K562 (cell line): ENCODE data around the gene MRPL54. TPM values are rescaled to one million over a fixed set of nuclear protein-coding genes. Genes with fewer than 3 reads are reported as not detected.

Experiments used
- ATAC-seq: fragments of 200-7000 bp; cut with Tn5 transposase; 3 replicates; pipeline ENCODE4 v1.9.1; 2020; ENCODE audit warnings: moderate library complexity
- Bru-seq: library from RNA; stranded (reverse); fragments of 400-500 nt; gene quantifications from one replicate; lab custom pipeline; 2021; lab: Mats Ljungman, UMichigan
- BruChase-seq, 2 experiments: library from RNA; stranded (reverse); fragments of 400-500 nt; gene quantifications; one replicate each; lab custom pipeline; 2021; lab: Mats Ljungman, UMichigan
- BruUV-seq: library from RNA; stranded (reverse); fragments of 400-500 nt; replicated peaks from 2 replicates; lab custom pipeline; 2021; lab: Mats Ljungman, UMichigan
- CTCF ChIA-PET: fragments of 300-600 bp; formaldehyde crosslinking; extraction: SDS; loops from one replicate; lab custom pipeline; 2021; ENCODE audit warnings: low intra/inter-chr PET ratio; lab: Yijun Ruan, JAX
- POLR2A ChIA-PET: fragments of 300-600, 350-650 bp; sonication (Branson Sonifier 250); formaldehyde crosslinking; extraction: SDS; loops from one replicate; lab custom pipeline; 2021; ENCODE audit warnings: antibody characterized with exemption, inconsistent platforms; lab: Yijun Ruan, JAX
- DNase-seq, 4 experiments: peaks; one replicate each; pipeline versions ENCODE4 v3.0.0 to v3.0.0-alpha.2; 2011 to 2018; ENCODE audit warnings: low spot score in 3 of 4, mixed read lengths in 3 of 4; ENCODE audit errors: extremely low read depth in 1 of 4
- FAIRE-seq: peaks from 2 replicates; lab custom pipeline; 2011; peaks lifted over from hg19 to GRCh38; lab: Jason Lieb, UNC
- H2AFZ ChIP-seq: 2 replicates; pipeline ENCODE4 v1.6.0; 2011; ENCODE audit warnings: low read depth, low read length, control low read depth, inconsistent platforms
- H3K27ac ChIP-seq: fragments of 200-600 bp; 3 replicates; pipeline ENCODE4 v1.8.0; 2011; ENCODE audit warnings: low read depth, mild to moderate bottlenecking, control low read depth, inconsistent platforms, low read length, moderate library complexity, mixed read lengths; ENCODE audit errors: extremely low read depth
- H3K27me3 ChIP-seq, 2 experiments: fragments of 300-600 bp in 1 of 2; 2 replicates in 1 of 2; 3 replicates in 1 of 2; pipeline versions ENCODE4 v1.6.0 to v1.8.0; 2011; ENCODE audit warnings: inconsistent platforms in 2 of 2, low read length in 2 of 2, mild to moderate bottlenecking in 1 of 2, mixed read lengths in 1 of 2, moderate library complexity in 1 of 2; ENCODE audit not compliant: control insufficient read depth in 2 of 2, insufficient read depth in 2 of 2
- H3K36me3 ChIP-seq: fragments of 300-600 bp; 3 replicates; pipeline ENCODE4 v1.8.0; 2011; ENCODE audit warnings: mild to moderate bottlenecking, low read length, inconsistent platforms; ENCODE audit not compliant: control insufficient read depth, insufficient read depth
- H3K4me1 ChIP-seq, 2 experiments: fragments of 200-600 bp in 1 of 2; replicated peaks in 1 of 2; 2 replicates in 1 of 2; 3 replicates in 1 of 2; pipeline versions ENCODE4 v1.5.1 to v1.8.0; 2011; ENCODE audit warnings: inconsistent platforms in 2 of 2, low read length in 2 of 2, mild to moderate bottlenecking in 1 of 2, mixed read lengths in 1 of 2, moderate library complexity in 1 of 2; ENCODE audit not compliant: control insufficient read depth in 2 of 2, insufficient read depth in 2 of 2
- H3K4me2 ChIP-seq: 2 replicates; pipeline ENCODE4 v1.6.1; 2011; ENCODE audit warnings: low read length, control low read depth, inconsistent platforms, mixed read lengths; ENCODE audit not compliant: insufficient read depth
- H3K4me3 ChIP-seq: fragments of 200-600 bp; sonication (generic), shearing (Covaris generic); 2 replicates; pipeline ENCODE4 v1.5.1; 2016; ENCODE audit warnings: control low read depth, inconsistent platforms
- H3K79me2 ChIP-seq: fragments of 200-600 bp; 3 replicates; pipeline ENCODE4 v1.8.0; 2011; ENCODE audit warnings: low read length, inconsistent platforms; ENCODE audit not compliant: control insufficient read depth, insufficient read depth
- H3K9ac ChIP-seq, 2 experiments: 2 replicates each; pipeline versions ENCODE4 v1.6.0 to v1.6.1; 2011; ENCODE audit warnings: low read depth in 2 of 2, low read length in 2 of 2, control low read depth in 1 of 2, inconsistent platforms in 1 of 2, mild to moderate bottlenecking in 1 of 2, mixed read lengths in 1 of 2; ENCODE audit not compliant: insufficient read depth in 1 of 2
- H3K9me1 ChIP-seq: one replicate; pipeline ENCODE4 v1.6.0; 2011; ENCODE audit warnings: inconsistent platforms, mild to moderate bottlenecking, low read length, moderate library complexity; ENCODE audit not compliant: control insufficient read depth, insufficient read depth
- H3K9me3 ChIP-seq: replicated peaks from 2 replicates; pipeline ENCODE4 v1.5.1; 2011; ENCODE audit warnings: low read depth, low read length, inconsistent platforms; ENCODE audit not compliant: control insufficient read depth, insufficient read depth
- H4K20me1 ChIP-seq: replicated peaks from 2 replicates; pipeline ENCODE4 v1.6.1; 2011; ENCODE audit warnings: low read length, inconsistent platforms, mixed read lengths; ENCODE audit not compliant: control insufficient read depth, insufficient read depth
- ELF1 ChIP-seq: fragments of 200-800 bp; sonication (Bioruptor generic); IDR thresholded peaks from 2 replicates; pipeline ENCODE4 v1.6.1; 2016; ENCODE audit warnings: missing genetic modification characterization, missing compliant biosample characterization
- GTF2F1 ChIP-seq: IDR thresholded peaks from 2 replicates; pipeline ENCODE4 v1.6.1; 2011; ENCODE audit warnings: low read depth, low read length, improper control_type of control experiment
- HNRNPLL ChIP-seq: fragments of 200-400 bp; formaldehyde crosslinking; IDR thresholded peaks from 2 replicates; pipeline ENCODE4 v1.6.1; 2017; ENCODE audit warnings: low read length, low read depth, mild to moderate bottlenecking; ENCODE audit not compliant: poor library complexity, severe bottlenecking
- NBN ChIP-seq: fragments of 450-650 bp; IDR thresholded peaks from 2 replicates; pipeline ENCODE4 v1.6.1; 2016; ENCODE audit warnings: low read depth, mild to moderate bottlenecking
- NR4A1 ChIP-seq, 2 experiments: fragments of 250-450 bp in 1 of 2; fragments of 450-650 bp in 1 of 2; sonication (Bioruptor Pico) in 1 of 2; IDR thresholded peaks; 2 replicates each; pipeline versions ENCODE4 v1.4.0 to v1.6.1; 2016 to 2020; ENCODE audit warnings: mild to moderate bottlenecking in 2 of 2, missing compliant biosample characterization in 1 of 2, missing genetic modification characterization in 1 of 2, moderate library complexity in 1 of 2
- NUFIP1 ChIP-seq: fragments of 450-650 bp; IDR thresholded peaks from 2 replicates; pipeline ENCODE4 v1.6.1; 2018; ENCODE audit not compliant: partially characterized antibody
- PHF21A ChIP-seq: fragments of 450-650 bp; IDR thresholded peaks from 2 replicates; pipeline ENCODE4 v1.6.1; 2017; ENCODE audit warnings: low read depth, borderline replicate concordance
- RBM22 ChIP-seq: fragments of 200-400 bp; formaldehyde crosslinking; IDR thresholded peaks from 2 replicates; pipeline ENCODE4 v1.6.1; 2018; ENCODE audit warnings: low read length, low read depth; ENCODE audit not compliant: poor library complexity, severe bottlenecking
- SUPT5H ChIP-seq: fragments of 450-650 bp; IDR thresholded peaks from 2 replicates; pipeline ENCODE4 v1.6.1; 2016
- XRCC4 ChIP-seq: IDR thresholded peaks from one replicate; pipeline ENCODE4 v1.6.1; 2011; ENCODE audit not compliant: insufficient read depth, insufficient read length; ENCODE audit errors: extremely low read depth
- WGBS: fragments of 100-300 bp; shearing (Covaris generic); methylation state at CpG from one replicate; pipeline ENCODE4 v1.1.6; 2016; ENCODE audit warnings: low coverage, mixed read lengths; ENCODE audit not compliant: insufficient coverage; ENCODE audit errors: missing lambda C conversion rate; 5-methylcytosine and 5-hydroxymethylcytosine counted together
- in situ Hi-C: fragments of 300-500 bp; cut with MboI; formaldehyde crosslinking; loops from 4 replicates; pipeline ENCODE4 v1.15.0; 2018; ENCODE audit warnings: inconsistent platforms, mixed read lengths
- intact Hi-C: fragments of 100-400 bp; cut with micrococcal nuclease; formaldehyde crosslinking; loops from 2 replicates; pipeline ENCODE4 v1.14.2; 2022
- long read RNA-seq, 3 experiments: library from polyadenylated mRNA in 2 of 3; library from RNA in 1 of 3; unstranded in 2 of 3; stranded (forward) in 1 of 3; transcript quantifications; one replicate each; pipeline ENCODE4 v2.0.0, GENCODE V29; 2019 to 2022
- polyA minus RNA-seq, 3 experiments: library from RNA; depleted of rRNA, polyadenylated mRNA; stranded (reverse); fragments of >200 nt; gene quantifications; 2 replicates each; pipeline ENCODE4 v1.2.3, GENCODE V29; 2011
- polyA plus RNA-seq, 8 experiments: library from polyadenylated mRNA; depleted of rRNA in 4 of 8; stranded (reverse) in 5 of 8; unstranded in 3 of 8; fragments of >200 nt; fragmentation: Nextera tagmentation in 2 of 8; fragmentation: Illumina TruSeq in 1 of 8; extraction: Ambion mirVana in 2 of 8; extraction: Trizol in 1 of 8; gene quantifications; 2 replicates each; pipeline versions ENCODE4 v1.2.1 to v1.2.3, GENCODE V29; 2011 to 2014; ENCODE audit warnings: inconsistent platforms in 1 of 8, missing spikeins in 1 of 8
- total RNA-seq, 7 experiments: library from RNA; depleted of rRNA in 6 of 7; stranded (reverse); fragments of >200 nt in 6 of 7; fragmentation: Illumina TruSeq in 2 of 7; extraction: Trizol in 2 of 7; gene quantifications; 2 replicates each; pipeline versions ENCODE4 v1.2.1 to v1.2.3, GENCODE V29; 2011 to 2021; ENCODE audit warnings: low replicate concordance in 1 of 7
- TF ChIP-seq, protein P1 (sequence below): fragments of 450-650 bp; formaldehyde crosslinking; IDR thresholded peaks from 2 replicates; pipeline ENCODE4 v1.4.0; 2020; ENCODE audit warnings: mild to moderate bottlenecking, moderate library complexity
- TF ChIP-seq, protein P2 (sequence below): sonication (generic); formaldehyde crosslinking; IDR thresholded peaks from 2 replicates; pipeline ENCODE4 v1.9.0; 2022; ENCODE audit warnings: mild to moderate bottlenecking, missing genetic modification reagents

The MRPL54 gene
- total RNA-seq (2011; cell fraction: chromatin; rRNA removed; ENCODE audit: low replicate concordance), result 2.2 and 8.0 TPM in 2 replicates
- 17.5 and 22.6 TPM in 2 replicates for total RNA-seq (2011; cell fraction: nucleolus; rRNA removed)
- total RNA-seq (2011; cell fraction: nucleoplasm; rRNA removed), result 10.3 and 13.7 TPM in 2 replicates
- total RNA-seq (2014; rRNA removed) (120 and 124 TPM in 2 replicates), total RNA-seq (2014; rRNA removed; fragmentation: Illumina TruSeq; extraction: Trizol) (31.5 and 35.9 TPM in 2 replicates), total RNA-seq (2015; rRNA removed; fragmentation: Illumina TruSeq; extraction: Trizol) (93.8 and 97.3 TPM in 2 replicates), total RNA-seq (2021) (83.2 and 87.9 TPM in 2 replicates), polyA plus RNA-seq (2011; rRNA removed) (44.2 and 52.3 TPM in 2 replicates), polyA plus RNA-seq (2014; fragmentation: Illumina TruSeq; extraction: Trizol) (56.9 and 68.4 TPM in 2 replicates), polyA plus RNA-seq (2014; fragmentation: Nextera tagmentation; extraction: Ambion mirVana) (10 to 100 TPM in 1 of 2 experiments, 1 to 10 TPM in 1; 3.5 to 13.6 TPM), polyA plus RNA-seq (2014; rRNA removed) (93.7 and 131 TPM in 2 replicates), polyA minus RNA-seq (2011; rRNA and poly(A)+ RNA removed) (4.1 and 5.0 TPM in 2 replicates), Bru-seq, nascent RNA (percentile 67 among the genes with signal in this experiment), BruChase-seq, experiment 1, labeled RNA remaining after a 2-hour chase (percentile 61 among the genes with signal in this experiment), BruChase-seq, experiment 2, labeled RNA remaining after a 6-hour chase (percentile 69 among the genes with signal in this experiment)
- polyA plus RNA-seq (2011; cell fraction: cytosol; rRNA removed), result 78.5 and 131 TPM in 2 replicates
- polyA plus RNA-seq (2011; cell fraction: nucleus; rRNA removed), result 26.1 and 29.8 TPM in 2 replicates
- polyA plus RNA-seq (2012), result 61.4 and 75.3 TPM in 2 replicates
- polyA minus RNA-seq (2011; cell fraction: cytosol; rRNA and poly(A)+ RNA removed), result 8.6 and 16.9 TPM in 2 replicates
- 6.2 and 6.3 TPM in 2 replicates for polyA minus RNA-seq (2011; cell fraction: nucleus; rRNA and poly(A)+ RNA removed)
- long read RNA-seq, experiment 1, transcript MRPL54-201 (3 exons, 626 nt), result major isoform, 63 of 79 reads
- long read RNA-seq, experiment 1, partial matches to known transcripts, result 15 of 79 reads
- long read RNA-seq, experiment 1, other reads (novel, unspliced or antisense), result 1 of 79 reads
- long read RNA-seq, experiment 2, transcript MRPL54-201 (3 exons, 626 nt), result major isoform, 86 of 86 reads
- long read RNA-seq, experiment 2, partial matches to known transcripts, result 0 of 86 reads
- long read RNA-seq, experiment 2, other reads (novel, unspliced or antisense), result 0 of 86 reads
- long read RNA-seq, experiment 3, transcript MRPL54-201 (3 exons, 626 nt), result major isoform, 49 of 50 reads
- long read RNA-seq, experiment 3, partial matches to known transcripts, result 1 of 50 reads
- long read RNA-seq, experiment 3, other reads (novel, unspliced or antisense), result 0 of 50 reads

DNA sequence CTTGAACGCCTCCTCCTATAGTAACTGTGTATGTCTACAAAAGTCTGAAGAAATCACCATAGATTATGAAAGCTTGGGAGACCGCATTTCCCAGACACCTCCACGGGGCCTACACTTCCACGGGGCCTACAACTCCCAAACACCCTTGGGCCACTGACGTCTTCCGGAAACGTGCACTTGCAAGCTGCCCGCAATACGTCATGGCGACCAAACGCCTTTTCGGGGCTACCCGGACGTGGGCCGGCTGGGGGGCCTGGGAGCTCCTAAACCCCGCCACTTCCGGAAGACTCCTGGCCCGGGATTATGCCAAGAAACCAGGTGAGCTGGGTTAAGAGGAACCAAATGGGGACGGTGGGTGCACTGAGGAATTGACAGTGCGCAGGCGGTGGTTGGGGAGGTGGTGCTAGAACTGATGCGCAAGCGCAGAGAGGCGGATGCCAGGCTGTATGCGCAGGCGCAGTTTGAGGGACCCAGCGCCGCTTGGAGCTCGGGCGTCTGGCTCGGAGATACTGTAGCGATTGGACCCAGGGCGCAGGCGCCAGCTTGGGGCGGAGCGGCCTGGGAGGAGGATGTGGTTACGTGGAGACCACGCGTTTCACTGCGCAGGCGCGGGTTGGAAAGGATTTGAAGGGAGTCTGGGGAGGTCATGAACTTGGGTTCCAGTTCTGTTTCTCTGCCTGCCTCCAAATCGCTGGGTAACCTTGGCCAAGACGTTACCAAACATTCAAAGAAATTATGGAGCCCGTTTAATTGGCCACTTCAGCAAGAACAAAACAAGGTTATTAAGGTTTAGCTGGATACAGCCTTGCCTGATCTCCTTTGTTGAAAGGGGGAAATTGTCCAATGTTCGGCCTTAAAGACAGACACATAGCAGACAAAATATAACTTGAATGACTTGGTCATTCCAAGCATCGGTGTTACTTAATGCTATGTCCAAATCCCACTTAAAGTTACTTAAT is at the start of gene MRPL54:
TSS of gene MRPL54 (plus strand) at position 182 of the 959 bp plus-strand sequence. CDS start at position 201, 19 bp downstream.
- H3K4me1 ChIP-seq, result peaks cover 8 to 37% of the 10 kb centered on the region in 2 experiments; a peak in 4 of 5 replicates
- H4K20me1 ChIP-seq, result no peaks in the 10 kb centered on the region
- H3K27me3 ChIP-seq, result no peaks in the 10 kb centered on the region
- ATAC-seq, result peak; percentile 92
- POLR2A ChIA-PET, result interaction anchor here (0.7 to 4.0 kb wide), 21 partner anchors 10 to 390 kb away, joined by 3 to 48 read pairs (median 4); partner anchors contain the start of genes EEF2 and RAX2
- H3K79me2 ChIP-seq, result peaks cover 26% of the 10 kb centered on the region
- peak within 1 kb of the TSS; percentile 100 for H3K4me3 ChIP-seq
- DNase-seq, result peak; percentile 99 to 100 (median 99)
- peak; percentile 95 for FAIRE-seq
- H3K9ac ChIP-seq, result peak within 1 kb of the TSS; percentile 97 to 100
- H3K4me2 ChIP-seq, result peak within 1 kb of the TSS; percentile 97
- peak within 1 kb of the TSS; percentile 100 for H2AFZ ChIP-seq
- WGBS, result under 1% methylated on average over 47 of the region's 47 CpGs
- intact Hi-C loops, result loop anchor here (2.0 kb wide), 1 partner anchor 42 kb away; no protein-coding TSS in a partner anchor
- no peaks in the 10 kb centered on the region for H3K9me3 ChIP-seq
- H3K36me3 ChIP-seq, result peaks cover 37% of the 10 kb centered on the region; the same call in 2 of the 3 replicates
- TSS peak; percentile 92 for BruUV-seq
- H3K27ac ChIP-seq, result peak within 1 kb of the TSS; percentile 99
- CTCF ChIA-PET, result no interaction called here
- in situ Hi-C loops, result no loop called here
- no peaks in the 10 kb centered on the region for H3K9me1 ChIP-seq
- TF ChIP-seq NUFIP1, result no peak
- peak; percentile 75 for TF ChIP-seq NBN
- no peak for TF ChIP-seq XRCC4
- TF ChIP-seq GTF2F1, result peak; percentile 79; the same call in 1 of the 2 replicates
- peak; percentile 67 for TF ChIP-seq HNRNPLL
- TF ChIP-seq SUPT5H, result peak; percentile 96
- TF ChIP-seq, protein P1, sequence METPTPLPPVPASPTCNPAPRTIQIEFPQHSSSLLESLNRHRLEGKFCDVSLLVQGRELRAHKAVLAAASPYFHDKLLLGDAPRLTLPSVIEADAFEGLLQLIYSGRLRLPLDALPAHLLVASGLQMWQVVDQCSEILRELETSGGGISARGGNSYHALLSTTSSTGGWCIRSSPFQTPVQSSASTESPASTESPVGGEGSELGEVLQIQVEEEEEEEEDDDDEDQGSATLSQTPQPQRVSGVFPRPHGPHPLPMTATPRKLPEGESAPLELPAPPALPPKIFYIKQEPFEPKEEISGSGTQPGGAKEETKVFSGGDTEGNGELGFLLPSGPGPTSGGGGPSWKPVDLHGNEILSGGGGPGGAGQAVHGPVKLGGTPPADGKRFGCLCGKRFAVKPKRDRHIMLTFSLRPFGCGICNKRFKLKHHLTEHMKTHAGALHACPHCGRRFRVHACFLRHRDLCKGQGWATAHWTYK (CRISPR knock-in tag), result peak; percentile 63; the same call in 1 of the 2 replicates
- peak; percentile 93 for TF ChIP-seq ELF1 (tag)
- TF ChIP-seq NR4A1 (CRISPR knock-in tag; IDR thresholded peaks at IDR 0.05), result no peak; the same call in 1 of the 2 replicates
- TF ChIP-seq NR4A1 (tag; IDR thresholded peaks at IDR 0.05), result 0 out of 2 replicates have a peak, but pooled peaks have one; percentile 35
- TF ChIP-seq PHF21A, result no peak
- TF ChIP-seq RBM22, result peak; percentile 50
- TF ChIP-seq, protein P2, sequence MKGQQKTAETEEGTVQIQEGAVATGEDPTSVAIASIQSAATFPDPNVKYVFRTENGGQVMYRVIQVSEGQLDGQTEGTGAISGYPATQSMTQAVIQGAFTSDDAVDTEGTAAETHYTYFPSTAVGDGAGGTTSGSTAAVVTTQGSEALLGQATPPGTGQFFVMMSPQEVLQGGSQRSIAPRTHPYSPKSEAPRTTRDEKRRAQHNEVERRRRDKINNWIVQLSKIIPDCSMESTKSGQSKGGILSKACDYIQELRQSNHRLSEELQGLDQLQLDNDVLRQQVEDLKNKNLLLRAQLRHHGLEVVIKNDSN (CRISPR knock-in tag), result peak; percentile 59
